Measurements from ENCODE around the gene TRIOBP. TPM values are rescaled to one million over a fixed set of nuclear protein-coding genes. Genes with fewer than 3 reads are reported as not detected.

The TRIOBP gene
- total RNA-seq, 1 donor from 2014 or later, result 40.6 TPM

GRCh38 chr22:37658133-37659065 lies 38.4 kb upstream of the TRIOBP start, which contains the start of gene PDXP:
PDXP (plus strand) TSS chr22:37658723; CDS start chr22:37658783, 60 bp downstream.
- peak within 1 kb of the TSS; percentile 79 for H3K9ac ChIP-seq (ENCODE audit: low read length)
- TF ChIP-seq CTCF (IDR thresholded peaks at IDR 0.05; ENCODE audit: insufficient read depth, low read depth, low read length) (no peak), EZH2 (IDR thresholded peaks at IDR 0.05; ENCODE audit: insufficient read depth, low read length) (no peak)
- Mint-ChIP-seq H3K27me3 (ENCODE audit: low read depth, unreplicated experiment) (no peaks in the 10 kb centered on the region), H3K9me3 (ENCODE audit: unreplicated experiment) (no peaks in the 10 kb centered on the region), H3K27ac (ENCODE audit: unreplicated experiment) (peak within 1 kb of the TSS; percentile 95), H3K4me3 (ENCODE audit: unreplicated experiment) (peak within 1 kb of the TSS; percentile 87), H3K4me1 (ENCODE audit: low read depth, unreplicated experiment) (peaks cover 15% of the 10 kb centered on the region), H3K36me3 (ENCODE audit: low read depth, unreplicated experiment) (peaks cover 5% of the 10 kb centered on the region)
- H3K27me3 ChIP-seq (ENCODE audit: insufficient read depth, low read length), result no peaks in the 10 kb centered on the region
- H3K79me2 ChIP-seq (ENCODE audit: insufficient read depth, low read length), result peaks cover 39% of the 10 kb centered on the region
- FAIRE-seq (peak; percentile 87), DNase-seq (ENCODE audit: low read depth) (peak; percentile 100)
- H2AFZ ChIP-seq (ENCODE audit: low read depth, low read length), result peak within 1 kb of the TSS; percentile 84
- peak within 1 kb of the TSS; percentile 85 for H3K4me2 ChIP-seq (ENCODE audit: low read length)
- peaks cover 32% of the 10 kb centered on the region for H4K20me1 ChIP-seq (ENCODE audit: insufficient read depth, low read length)
- H3K4me3 ChIP-seq (ENCODE audit: insufficient read depth, low read depth, low read length), result peak within 1 kb of the TSS; percentile 53
- H3K9me3 ChIP-seq (ENCODE audit: insufficient read depth, low read depth, low read length), result no peaks in the 10 kb centered on the region
- peaks cover 28% of the 10 kb centered on the region for H3K4me1 ChIP-seq (ENCODE audit: insufficient read depth, low read length)
- no peaks in the 10 kb centered on the region for H3K36me3 ChIP-seq (ENCODE audit: insufficient read depth, low read length)
- peak within 1 kb of the TSS; percentile 58 for H3K27ac ChIP-seq (ENCODE audit: low read depth, low read length)

DNA sequence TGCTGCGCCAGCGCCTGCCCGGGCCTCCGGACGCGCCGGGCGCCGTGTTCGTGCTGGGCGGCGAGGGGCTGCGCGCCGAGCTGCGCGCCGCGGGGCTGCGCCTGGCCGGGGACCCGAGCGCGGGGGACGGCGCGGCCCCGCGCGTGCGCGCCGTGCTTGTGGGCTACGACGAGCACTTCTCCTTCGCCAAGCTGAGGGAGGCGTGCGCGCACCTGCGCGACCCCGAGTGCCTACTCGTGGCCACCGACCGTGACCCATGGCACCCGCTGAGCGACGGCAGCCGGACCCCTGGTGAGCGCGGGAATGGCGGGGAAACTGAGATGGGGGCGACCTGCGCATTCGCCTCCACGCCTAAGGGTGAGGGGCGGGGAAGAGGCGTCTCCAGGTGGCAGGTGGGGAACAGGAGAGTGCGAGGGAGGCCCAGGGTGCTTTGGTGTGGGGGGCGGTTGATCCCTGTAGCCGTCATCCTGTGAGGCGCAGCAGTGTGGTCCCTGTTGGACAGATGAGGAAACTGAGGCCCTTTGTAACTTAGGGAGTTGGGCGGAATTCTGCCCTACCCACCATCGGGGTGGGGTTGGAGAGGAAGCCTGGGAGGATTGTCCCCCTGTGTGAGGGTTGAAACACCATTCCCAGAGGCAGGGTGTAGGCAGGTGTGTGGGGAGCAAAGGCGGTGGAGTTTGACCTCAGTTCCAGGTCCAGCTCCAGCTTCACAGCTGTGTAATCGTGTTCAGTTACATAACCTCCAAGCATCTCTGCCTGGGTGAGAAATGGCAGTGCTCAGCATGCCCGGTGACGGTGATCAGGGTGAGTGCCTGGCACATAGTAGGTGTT lies 37.6 kb upstream of the TRIOBP start:
- H3K4me1 ChIP-seq (ENCODE audit: insufficient read depth, low read length), result peaks cover 28% of the 10 kb centered on the region
- peak overlapping the region; percentile 53 for H3K4me3 ChIP-seq (ENCODE audit: insufficient read depth, low read depth, low read length)
- Mint-ChIP-seq H3K4me1 (ENCODE audit: low read depth, unreplicated experiment) (peaks cover 15% of the 10 kb centered on the region), H3K9me3 (ENCODE audit: unreplicated experiment) (no peaks in the 10 kb centered on the region), H3K27ac (ENCODE audit: unreplicated experiment) (peak overlapping the region; percentile 34), H3K36me3 (ENCODE audit: low read depth, unreplicated experiment) (peaks cover 5% of the 10 kb centered on the region), H3K27me3 (ENCODE audit: low read depth, unreplicated experiment) (no peaks in the 10 kb centered on the region), H3K4me3 (ENCODE audit: unreplicated experiment) (peak overlapping the region; percentile 87)
- no peaks in the 10 kb centered on the region for H3K27me3 ChIP-seq (ENCODE audit: insufficient read depth, low read length)
- FAIRE-seq (no peak), DNase-seq (ENCODE audit: low read depth) (no peak)
- peaks cover 47% of the 10 kb centered on the region for H3K79me2 ChIP-seq (ENCODE audit: insufficient read depth, low read length)
- no peaks in the 10 kb centered on the region for H3K9me3 ChIP-seq (ENCODE audit: insufficient read depth, low read depth, low read length)
- H2AFZ ChIP-seq (ENCODE audit: low read depth, low read length), result peak overlapping the region; percentile 75
- TF ChIP-seq EZH2 (IDR thresholded peaks at IDR 0.05; ENCODE audit: insufficient read depth, low read length) (no peak), CTCF (IDR thresholded peaks at IDR 0.05; ENCODE audit: insufficient read depth, low read depth, low read length) (no peak)
- peaks cover 38% of the 10 kb centered on the region for H4K20me1 ChIP-seq (ENCODE audit: insufficient read depth, low read length)
- H3K4me2 ChIP-seq (ENCODE audit: low read length), result peak overlapping the region; percentile 85
- no peak overlapping the region for H3K27ac ChIP-seq (ENCODE audit: low read depth, low read length)
- H3K9ac ChIP-seq (ENCODE audit: low read length), result peak overlapping the region; percentile 79
- H3K36me3 ChIP-seq (ENCODE audit: insufficient read depth, low read length), result no peaks in the 10 kb centered on the region

All from astrocyte (in vitro differentiated cells and primary cell).